Loucy (cell line): ENCODE measurements around the gene CYS1.

Experiments
- H2AFZ ChIP-seq: fragments of 200-600 bp; sonication (generic); 2 replicates; pipeline ENCODE4 v1.6.0; 2016; ENCODE audit warnings: antibody characterized with exemption, mild to moderate bottlenecking, low read length, moderate library complexity
- H3F3A ChIP-seq: fragments of 200-600 bp; 2 replicates; pipeline ENCODE4 v1.6.0; 2016; ENCODE audit warnings: antibody characterized with exemption, low read depth, mild to moderate bottlenecking
- H3K27me3 ChIP-seq: fragments of 200-600 bp; sonication (generic); 2 replicates; pipeline ENCODE4 v1.6.1; 2014; ENCODE audit warnings: low read length, mild to moderate bottlenecking; ENCODE audit not compliant: insufficient read depth, poor library complexity, severe bottlenecking
- H3K36me3 ChIP-seq: fragments of 200-600 bp; sonication (generic); 2 replicates; pipeline ENCODE4 v1.6.1; 2016; ENCODE audit warnings: low read length; ENCODE audit not compliant: insufficient read depth
- H3K4me1 ChIP-seq: fragments of 200-600 bp; sonication (generic); 2 replicates; pipeline ENCODE4 v1.5.1; 2014; ENCODE audit warnings: low read length, mild to moderate bottlenecking; ENCODE audit not compliant: insufficient read depth, poor library complexity, severe bottlenecking
- H3K4me2 ChIP-seq: fragments of 200-600 bp; sonication (generic); 2 replicates; pipeline ENCODE4 v1.6.0; 2014; ENCODE audit warnings: antibody characterized with exemption, low read length, low read depth, mild to moderate bottlenecking; ENCODE audit not compliant: poor library complexity, severe bottlenecking
- H3K4me3 ChIP-seq: fragments of 200-600 bp; sonication (generic); 2 replicates; pipeline ENCODE4 v1.5.1; 2014; ENCODE audit warnings: low read length, mild to moderate bottlenecking, mixed read lengths; ENCODE audit not compliant: poor library complexity, severe bottlenecking
- H3K79me2 ChIP-seq: fragments of 200-600 bp; sonication (generic); 2 replicates; pipeline ENCODE4 v1.6.1; 2014; ENCODE audit warnings: low read length; ENCODE audit not compliant: insufficient read depth
- H3K9ac ChIP-seq: fragments of 200-600 bp; sonication (generic); 2 replicates; pipeline ENCODE4 v1.6.0; 2014; ENCODE audit warnings: mild to moderate bottlenecking, low read depth, low read length, moderate library complexity; ENCODE audit not compliant: poor library complexity, severe bottlenecking
- H3K9me2 ChIP-seq: fragments of 200-600 bp; sonication (generic); replicated peaks from 2 replicates; pipeline ENCODE4 v1.6.1; 2016; ENCODE audit warnings: low read depth, low read length, mixed read lengths
- H3K9me3 ChIP-seq: fragments of 200-600 bp; sonication (generic); 2 replicates; pipeline ENCODE4 v1.6.1; 2014; ENCODE audit warnings: mild to moderate bottlenecking, antibody characterized with exemption, low read length, low read depth; ENCODE audit not compliant: insufficient read depth
- H4K20me1 ChIP-seq: fragments of 200-600 bp; sonication (generic); 2 replicates; pipeline ENCODE4 v1.6.0; 2014; ENCODE audit warnings: antibody characterized with exemption, low read length, mild to moderate bottlenecking; ENCODE audit not compliant: insufficient read depth, poor library complexity, severe bottlenecking
- EZH2phosphoT487 ChIP-seq: fragments of 200-600 bp; IDR thresholded peaks from 2 replicates; pipeline ENCODE4 v1.6.1; 2018; ENCODE audit warnings: antibody characterized with exemption, mild to moderate bottlenecking, moderate library complexity, borderline replicate concordance
- TF ChIP-seq, protein P1 (sequence below): fragments of 200-600 bp; sonication (generic); conservative IDR thresholded peaks from 2 replicates; pipeline ENCODE4 v1.5.1; 2014; ENCODE audit warnings: mild to moderate bottlenecking, antibody characterized with exemption, low read length

The CYS1 gene

DNA sequence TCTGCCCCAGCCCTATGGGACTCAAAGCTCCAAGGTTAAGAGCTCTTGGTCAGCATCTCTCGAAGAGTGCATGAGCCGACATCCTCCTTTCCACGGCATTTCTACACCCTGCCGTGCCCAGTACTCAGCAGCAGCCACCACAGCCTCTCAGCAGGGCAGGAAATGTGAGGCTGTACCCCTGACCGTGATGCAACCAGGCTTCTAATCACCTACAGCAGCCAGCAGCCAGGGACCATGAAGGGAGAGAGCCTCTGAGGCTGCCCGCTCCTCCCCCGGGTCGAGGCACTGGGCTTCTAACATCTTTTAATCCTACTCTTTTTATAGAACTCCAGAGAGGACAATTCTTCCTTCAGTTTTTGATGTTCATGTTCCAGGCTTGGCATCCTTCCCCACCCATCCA, 6.5 kb downstream of the CYS1 start:
- Histone ChIP-seq H2AFZ (no peak overlapping the region), H3K36me3 (no peaks in the 10 kb centered on the region), H3K9me3 (no peaks in the 10 kb centered on the region), H3K4me3 (no peak overlapping the region), H3K9ac (no peak overlapping the region), H3K4me2 (no peak overlapping the region), H3K4me1 (peaks cover 5% of the 10 kb centered on the region), H3K79me2 (no peaks in the 10 kb centered on the region), H4K20me1 (no peaks in the 10 kb centered on the region), H3K9me2 (no peaks in the 10 kb centered on the region), H3K27me3 (no peaks in the 10 kb centered on the region), H3F3A (no peaks in the 10 kb centered on the region)
- TF ChIP-seq, protein P1, sequence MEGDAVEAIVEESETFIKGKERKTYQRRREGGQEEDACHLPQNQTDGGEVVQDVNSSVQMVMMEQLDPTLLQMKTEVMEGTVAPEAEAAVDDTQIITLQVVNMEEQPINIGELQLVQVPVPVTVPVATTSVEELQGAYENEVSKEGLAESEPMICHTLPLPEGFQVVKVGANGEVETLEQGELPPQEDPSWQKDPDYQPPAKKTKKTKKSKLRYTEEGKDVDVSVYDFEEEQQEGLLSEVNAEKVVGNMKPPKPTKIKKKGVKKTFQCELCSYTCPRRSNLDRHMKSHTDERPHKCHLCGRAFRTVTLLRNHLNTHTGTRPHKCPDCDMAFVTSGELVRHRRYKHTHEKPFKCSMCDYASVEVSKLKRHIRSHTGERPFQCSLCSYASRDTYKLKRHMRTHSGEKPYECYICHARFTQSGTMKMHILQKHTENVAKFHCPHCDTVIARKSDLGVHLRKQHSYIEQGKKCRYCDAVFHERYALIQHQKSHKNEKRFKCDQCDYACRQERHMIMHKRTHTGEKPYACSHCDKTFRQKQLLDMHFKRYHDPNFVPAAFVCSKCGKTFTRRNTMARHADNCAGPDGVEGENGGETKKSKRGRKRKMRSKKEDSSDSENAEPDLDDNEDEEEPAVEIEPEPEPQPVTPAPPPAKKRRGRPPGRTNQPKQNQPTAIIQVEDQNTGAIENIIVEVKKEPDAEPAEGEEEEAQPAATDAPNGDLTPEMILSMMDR: no peak
- TF ChIP-seq EZH2phosphoT487: no peak

DNA sequence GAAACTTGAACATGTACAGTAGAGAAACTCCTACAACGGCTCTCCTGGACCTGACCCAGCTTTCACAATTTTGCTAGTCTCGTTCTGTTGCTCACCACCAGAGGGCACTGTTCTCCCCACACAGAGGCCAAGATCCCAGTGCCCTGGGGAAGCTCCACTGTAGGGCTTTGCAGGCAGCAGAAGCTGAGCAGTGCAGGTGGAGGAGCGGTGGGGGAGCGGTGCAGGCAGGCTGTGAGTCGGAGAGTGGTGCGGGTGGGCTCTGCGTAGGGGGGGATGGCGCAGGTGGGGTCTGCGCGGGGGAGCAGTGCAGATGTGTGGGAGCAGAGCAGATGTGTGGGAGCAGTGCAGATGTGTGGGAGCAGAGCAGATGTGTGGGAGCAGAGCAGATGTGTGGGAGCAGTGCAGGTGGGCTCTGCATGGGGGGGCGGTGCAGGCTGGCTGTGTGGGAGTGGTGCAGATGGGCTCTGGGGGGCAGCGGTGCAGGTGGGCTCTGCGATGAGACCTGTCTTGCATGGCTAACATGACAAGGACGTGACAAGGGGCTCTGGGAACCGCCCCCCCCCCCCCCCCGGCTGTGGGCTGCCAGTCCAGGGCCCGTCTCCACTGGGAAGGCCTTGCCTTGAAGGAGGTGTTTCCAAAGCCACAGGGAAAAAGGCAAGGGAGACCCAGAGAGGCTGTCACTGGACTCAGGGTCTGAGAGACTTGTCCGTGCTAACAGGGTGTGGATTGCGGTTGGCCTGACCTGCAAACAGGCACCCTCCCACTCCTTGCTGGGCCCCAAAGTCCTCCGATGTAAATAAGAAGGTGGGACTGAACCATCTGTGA, 7.3 kb downstream of the CYS1 start:
- Histone ChIP-seq H2AFZ (peak overlapping the region; percentile 6; the same call in 1 of the 2 replicates), H3K4me1 (peaks cover 5% of the 10 kb centered on the region), H3K79me2 (no peaks in the 10 kb centered on the region), H3K36me3 (no peaks in the 10 kb centered on the region), H3K9me3 (peaks cover 2% of the 10 kb centered on the region; the same call in 1 of the 2 replicates), H3K4me3 (no peak overlapping the region), H3K9me2 (no peaks in the 10 kb centered on the region), H4K20me1 (no peaks in the 10 kb centered on the region), H3K27me3 (no peaks in the 10 kb centered on the region), H3K9ac (no peak overlapping the region), H3F3A (no peaks in the 10 kb centered on the region), H3K4me2 (no peak overlapping the region)
- TF ChIP-seq, protein P1: peak; percentile 93
- TF ChIP-seq EZH2phosphoT487: no peak

DNA sequence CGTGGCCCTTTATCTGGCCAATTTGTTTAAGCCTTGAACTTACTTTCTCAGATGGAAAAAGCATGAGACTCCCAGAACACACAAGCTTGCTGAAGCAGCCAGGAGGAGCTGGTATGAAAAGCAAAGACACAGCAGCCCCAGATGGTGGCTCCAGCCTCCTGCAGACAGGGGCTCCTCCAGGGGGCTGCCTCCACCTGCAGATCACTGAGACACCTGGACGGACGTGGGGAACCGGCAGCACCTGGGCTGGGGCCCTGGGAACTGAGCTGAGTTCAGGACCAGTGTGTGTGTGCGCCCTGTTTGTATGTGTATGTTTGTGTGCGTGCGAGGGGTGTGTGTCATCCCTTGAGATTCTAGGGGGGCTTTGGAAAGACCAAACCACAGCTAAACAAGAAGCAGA, 8.6 kb downstream of the CYS1 start:
- no peak overlapping the region for H3K4me3 ChIP-seq
- no peaks in the 10 kb centered on the region for H3K9me2 ChIP-seq
- no peak overlapping the region for H2AFZ ChIP-seq
- H3K79me2 ChIP-seq: no peaks in the 10 kb centered on the region
- no peak for TF ChIP-seq EZH2phosphoT487
- TF ChIP-seq, protein P1: 0 out of 2 replicates have a peak, but pooled peaks have one; percentile 10
- H3K9me3 ChIP-seq: peaks cover 6% of the 10 kb centered on the region; the same call in 1 of the 2 replicates
- H3K27me3 ChIP-seq: no peaks in the 10 kb centered on the region
- H4K20me1 ChIP-seq: no peaks in the 10 kb centered on the region
- H3K4me1 ChIP-seq: peaks cover 5% of the 10 kb centered on the region
- H3K9ac ChIP-seq: no peak overlapping the region
- no peaks in the 10 kb centered on the region for H3K36me3 ChIP-seq
- no peaks in the 10 kb centered on the region for H3F3A ChIP-seq
- H3K4me2 ChIP-seq: no peak overlapping the region
